KMS-11 (cell line): Measurements from ENCODE around the gene KICS2.

ENCODE experiments used
- H2AFZ ChIP-seq: fragments of 200-600 bp; sonication (generic); 2 replicates; pipeline ENCODE4 v1.6.1; 2016; ENCODE audit warnings: antibody characterized with exemption, mixed run types, low read depth
- H3K27ac ChIP-seq: fragments of 200-600 bp; sonication (generic); 2 replicates; pipeline ENCODE4 v1.6.1; 2016; ENCODE audit warnings: mild to moderate bottlenecking, mixed run types
- H3K27me3 ChIP-seq: fragments of 200-600 bp; sonication (generic); 2 replicates; pipeline ENCODE4 v1.6.1; 2017; ENCODE audit warnings: mild to moderate bottlenecking, low read depth, mixed run types, moderate library complexity; ENCODE audit not compliant: insufficient read depth
- H3K36me3 ChIP-seq: fragments of 200-600 bp; sonication (generic); 2 replicates; pipeline ENCODE4 v1.6.1; 2017; ENCODE audit warnings: mild to moderate bottlenecking, mixed run types; ENCODE audit not compliant: insufficient read depth
- H3K4me1 ChIP-seq: fragments of 200-600 bp; sonication (generic); 2 replicates; pipeline ENCODE4 v1.6.1; 2016; ENCODE audit warnings: mild to moderate bottlenecking, low read depth, mixed run types; ENCODE audit not compliant: poor library complexity, severe bottlenecking
- H3K4me2 ChIP-seq: fragments of 200-600 bp; sonication (generic); 2 replicates; pipeline ENCODE4 v1.7.0; 2016; ENCODE audit warnings: mild to moderate bottlenecking, mixed run types
- H3K4me3 ChIP-seq: fragments of 200-600 bp; sonication (generic); IDR thresholded peaks from 2 replicates; pipeline ENCODE4 v1.6.1; 2017; ENCODE audit warnings: low read depth, low read length, mixed read lengths; ENCODE audit not compliant: insufficient read depth
- H3K79me2 ChIP-seq: fragments of 200-600 bp; sonication (generic); 2 replicates; pipeline ENCODE4 v1.6.1; 2016; ENCODE audit warnings: low read depth, mixed run types; ENCODE audit not compliant: insufficient read depth
- H3K9ac ChIP-seq: fragments of 200-600 bp; sonication (generic); 2 replicates; pipeline ENCODE4 v1.6.1; 2016; ENCODE audit warnings: mild to moderate bottlenecking, mixed run types
- H4K20me1 ChIP-seq: fragments of 200-600 bp; sonication (generic); 2 replicates; pipeline ENCODE4 v1.6.1; 2016; ENCODE audit warnings: mild to moderate bottlenecking, mixed run types; ENCODE audit not compliant: insufficient read depth
- CTCF ChIP-seq: fragments of 200-600 bp; sonication (generic); conservative IDR thresholded peaks from 2 replicates; pipeline ENCODE4 v1.6.1; 2017; ENCODE audit warnings: low read depth, mild to moderate bottlenecking, antibody characterized with exemption, low read length, moderate library complexity, mixed read lengths

Gene KICS2

GRCh38 chr12:64240781-64241180 lies 18.7 kb upstream of the KICS2 start:
- H3K27ac ChIP-seq: no peak overlapping the region
- no peak overlapping the region for H3K9ac ChIP-seq
- H2AFZ ChIP-seq: no peak overlapping the region
- no peaks in the 10 kb centered on the region for H3K4me1 ChIP-seq
- no peaks in the 10 kb centered on the region for H3K27me3 ChIP-seq
- H3K4me3 ChIP-seq: no peak overlapping the region
- no peaks in the 10 kb centered on the region for H4K20me1 ChIP-seq
- H3K4me2 ChIP-seq: no peak overlapping the region
- H3K36me3 ChIP-seq: no peaks in the 10 kb centered on the region
- TF ChIP-seq CTCF: no peak
- H3K79me2 ChIP-seq: no peaks in the 10 kb centered on the region

- Histone ChIP-seq H3K36me3 (no peaks in the 10 kb centered on the region), H3K9ac (no peak overlapping the region), H3K4me2 (no peak overlapping the region), H3K27me3 (no peaks in the 10 kb centered on the region), H4K20me1 (no peaks in the 10 kb centered on the region), H2AFZ (no peak overlapping the region), H3K4me1 (no peaks in the 10 kb centered on the region), H3K4me3 (no peak overlapping the region), H3K79me2 (no peaks in the 10 kb centered on the region), H3K27ac (no peak overlapping the region)
- TF ChIP-seq CTCF: no peak
These were observed 15.3 kb upstream of the KICS2 start for GRCh38 chr12:64237382-64237781.

GRCh38 chr12:64236549-64236948 lies 14.5 kb upstream of the KICS2 start:
- no peak overlapping the region for H2AFZ ChIP-seq
- H4K20me1 ChIP-seq: no peaks in the 10 kb centered on the region
- no peak overlapping the region for H3K4me2 ChIP-seq

GRCh38 chr12:64232196-64232595 lies 10.1 kb upstream of the KICS2 start:
- Histone ChIP-seq H3K36me3 (no peaks in the 10 kb centered on the region), H4K20me1 (no peaks in the 10 kb centered on the region), H3K4me2 (no peak overlapping the region), H3K4me3 (no peak overlapping the region), H3K4me1 (no peaks in the 10 kb centered on the region), H2AFZ (no peak overlapping the region), H3K9ac (no peak overlapping the region), H3K27me3 (no peaks in the 10 kb centered on the region), H3K27ac (no peak overlapping the region), H3K79me2 (no peaks in the 10 kb centered on the region)
- no peak for TF ChIP-seq CTCF

More at GRCh38 chr12:64236549-64236948, 14.5 kb upstream of the KICS2 start:
- no peak for TF ChIP-seq CTCF
- H3K9ac ChIP-seq: no peak overlapping the region
- H3K4me1 ChIP-seq: no peaks in the 10 kb centered on the region
- H3K36me3 ChIP-seq: no peaks in the 10 kb centered on the region
- H3K27me3 ChIP-seq: no peaks in the 10 kb centered on the region
- H3K79me2 ChIP-seq: no peaks in the 10 kb centered on the region
- H3K27ac ChIP-seq: no peak overlapping the region
- H3K4me3 ChIP-seq: no peak overlapping the region
